ENCODE measurements around the gene CDH16. TPM values are rescaled to one million over a fixed set of nuclear protein-coding genes. Genes with fewer than 3 reads are reported as not detected.
"Not testable (repeated sequence)": the region's sequence is repeated elsewhere in the genome, so short reads cannot be mapped to it uniquely, and the experiment has no call there.

The CDH16 gene
- total and polyA plus RNA-seq, 7 donors = 0.53 to 3.3 (median 0.75) TPM; not detected in 2

DNA sequence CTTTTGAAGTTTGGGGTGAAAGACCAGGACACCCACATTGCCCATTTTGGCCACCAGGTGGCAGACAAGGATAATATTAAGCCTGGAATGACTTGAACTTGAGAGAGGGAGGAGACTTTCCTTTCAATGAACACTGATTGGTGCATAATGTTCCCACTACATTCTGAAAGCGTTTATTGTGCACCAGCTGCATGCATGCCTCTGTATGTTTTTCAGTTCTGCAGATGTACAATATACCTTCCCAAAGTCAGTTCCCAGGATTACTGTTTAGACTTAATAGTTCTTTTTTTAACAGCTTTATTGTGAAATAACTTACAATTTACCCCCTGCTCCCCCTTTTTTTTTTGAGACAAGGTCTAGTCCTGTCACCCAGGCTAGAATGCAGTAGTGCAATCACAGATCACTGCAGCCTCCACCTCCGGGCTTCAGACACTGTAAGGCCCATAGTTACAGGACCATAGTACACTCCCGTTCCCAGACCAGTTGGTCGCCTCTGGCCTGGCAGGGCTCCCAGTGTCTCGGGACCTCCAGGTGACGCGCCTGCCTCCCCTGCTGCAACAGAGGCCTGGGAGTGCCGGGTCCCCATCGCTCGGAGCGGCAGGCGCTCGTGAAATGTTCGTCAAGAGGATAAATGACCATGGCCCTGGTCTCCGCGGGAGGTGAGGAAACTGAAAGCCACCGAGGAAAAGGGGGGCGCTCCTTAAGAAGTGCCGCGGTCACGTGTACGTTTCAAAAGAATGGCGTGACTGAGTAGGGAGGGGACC lies 28.8 kb upstream of the CDH16 start:
- peak; percentile 83 to 85 for DNase-seq
- ATAC-seq = peak; percentile 60 to 75 (median 64)
- 0% methylated on average over 19 to 22 of the region's 23 CpGs for WGBS, 3 donors
- intact Hi-C loops (cut with DNase I) = loop anchor here in 1 of 2 donors (5.0 kb wide), 1 partner anchor 50 kb away; no protein-coding TSS in a partner anchor
- peak overlapping the region; percentile 91 for H3K27ac ChIP-seq
- peaks cover 3% of the 10 kb centered on the region for H3K4me1 ChIP-seq
- TF ChIP-seq, protein P1, sequence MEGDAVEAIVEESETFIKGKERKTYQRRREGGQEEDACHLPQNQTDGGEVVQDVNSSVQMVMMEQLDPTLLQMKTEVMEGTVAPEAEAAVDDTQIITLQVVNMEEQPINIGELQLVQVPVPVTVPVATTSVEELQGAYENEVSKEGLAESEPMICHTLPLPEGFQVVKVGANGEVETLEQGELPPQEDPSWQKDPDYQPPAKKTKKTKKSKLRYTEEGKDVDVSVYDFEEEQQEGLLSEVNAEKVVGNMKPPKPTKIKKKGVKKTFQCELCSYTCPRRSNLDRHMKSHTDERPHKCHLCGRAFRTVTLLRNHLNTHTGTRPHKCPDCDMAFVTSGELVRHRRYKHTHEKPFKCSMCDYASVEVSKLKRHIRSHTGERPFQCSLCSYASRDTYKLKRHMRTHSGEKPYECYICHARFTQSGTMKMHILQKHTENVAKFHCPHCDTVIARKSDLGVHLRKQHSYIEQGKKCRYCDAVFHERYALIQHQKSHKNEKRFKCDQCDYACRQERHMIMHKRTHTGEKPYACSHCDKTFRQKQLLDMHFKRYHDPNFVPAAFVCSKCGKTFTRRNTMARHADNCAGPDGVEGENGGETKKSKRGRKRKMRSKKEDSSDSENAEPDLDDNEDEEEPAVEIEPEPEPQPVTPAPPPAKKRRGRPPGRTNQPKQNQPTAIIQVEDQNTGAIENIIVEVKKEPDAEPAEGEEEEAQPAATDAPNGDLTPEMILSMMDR (IDR thresholded peaks at IDR 0.05) = peak; percentile 92
- peaks cover 8% of the 10 kb centered on the region for H3K9me3 ChIP-seq
- peak overlapping the region; percentile 77 for H3K4me3 ChIP-seq
- no peaks in the 10 kb centered on the region for H3K27me3 ChIP-seq (ENCODE audit: insufficient read depth in 3 of 3, low read length in 2 of 3)
- peaks cover under 1 to 22% of the 10 kb centered on the region in 2 donors for H3K36me3 ChIP-seq (ENCODE audit: insufficient read depth in 1 of 2, low read depth in 1 of 2)

- no peaks in the 10 kb centered on the region for H3K27me3 ChIP-seq (ENCODE audit: insufficient read depth in 3 of 3, low read length in 2 of 3)
- intact Hi-C loops (cut with DNase I) = loop anchor here in 1 of 2 donors (5.0 kb wide), 1 partner anchor 50 kb away; no protein-coding TSS in a partner anchor
- H3K9me3 ChIP-seq = peaks cover 8% of the 10 kb centered on the region
- 21 to 39% (median 22%) methylated on average over 5 of the region's 5 CpGs for WGBS, 3 donors
- H3K27ac ChIP-seq = peak overlapping the region; percentile 91
- TF ChIP-seq, protein P1 (IDR thresholded peaks at IDR 0.05) = no peak
- ATAC-seq (no peak), DNase-seq (no peak)
- H3K4me3 ChIP-seq = peak overlapping the region; percentile 77
- H3K36me3 ChIP-seq (ENCODE audit: insufficient read depth in 1 of 2, low read depth in 1 of 2) = peaks cover 3 to 27% of the 10 kb centered on the region in 2 donors
- H3K4me1 ChIP-seq = no peaks in the 10 kb centered on the region
These were observed 28.3 kb upstream of the CDH16 start for GRCh38 chr16:66946974-66947301.

- TF ChIP-seq, protein P1 (IDR thresholded peaks at IDR 0.05) = no peak
- WGBS, 3 donors = 64 to 72% (median 67%) methylated on average over 7 of the region's 7 CpGs
- DNase-seq (no peak), ATAC-seq (no peak)
- no peaks in the 10 kb centered on the region for H3K4me1 ChIP-seq
- H3K27me3 ChIP-seq (ENCODE audit: insufficient read depth in 3 of 3, low read length in 2 of 3) = no peaks in the 10 kb centered on the region
- no peak overlapping the region for H3K27ac ChIP-seq
- H3K4me3 ChIP-seq = no peak overlapping the region
- peaks cover 5% of the 10 kb centered on the region for H3K9me3 ChIP-seq
- H3K36me3 ChIP-seq (ENCODE audit: insufficient read depth in 1 of 2, low read depth in 1 of 2) = peaks cover 3 to 31% of the 10 kb centered on the region in 2 donors
- intact Hi-C loops (cut with DNase I) = loop anchor here in 1 of 2 donors (5.0 kb wide), 1 partner anchor 49 kb away; no protein-coding TSS in a partner anchor
These were observed 27.9 kb upstream of the CDH16 start for GRCh38 chr16:66946541-66946940.

DNA sequence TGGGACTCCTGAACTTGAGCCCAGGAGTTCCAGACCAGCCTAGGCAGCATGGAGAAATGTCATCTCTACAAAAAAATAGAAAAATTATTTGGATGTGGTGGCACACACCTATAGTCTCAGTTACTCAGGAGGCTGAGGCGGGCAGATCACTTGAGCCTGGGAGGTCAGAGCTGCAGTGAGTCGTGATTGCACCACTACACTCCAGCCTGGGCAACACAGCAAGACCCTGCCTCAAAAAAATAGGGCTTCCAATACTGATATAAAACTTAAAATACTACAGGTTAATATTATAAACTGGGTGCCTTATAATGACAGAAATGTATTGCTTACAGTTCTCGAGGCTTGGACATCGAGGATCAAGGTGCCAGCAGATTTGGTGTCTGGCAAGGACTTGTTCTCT lies 27.3 kb upstream of the CDH16 start:
- TF ChIP-seq, protein P1 (IDR thresholded peaks at IDR 0.05) = no peak
- intact Hi-C loops (cut with DNase I) = loop anchor here in 1 of 2 donors (5.0 kb wide), 1 partner anchor 49 kb away; no protein-coding TSS in a partner anchor
- WGBS, 3 donors = 71 to 86% (median 72%) methylated on average over 4 of the region's 4 CpGs
- ATAC-seq (no peak), DNase-seq (no peak)
- no peaks in the 10 kb centered on the region for H3K27me3 ChIP-seq (ENCODE audit: insufficient read depth in 3 of 3, low read length in 2 of 3)
- no peak overlapping the region for H3K4me3 ChIP-seq
- peaks cover 3 to 37% of the 10 kb centered on the region in 2 donors for H3K36me3 ChIP-seq (ENCODE audit: insufficient read depth in 1 of 2, low read depth in 1 of 2)
- no peak overlapping the region for H3K27ac ChIP-seq
- no peaks in the 10 kb centered on the region for H3K9me3 ChIP-seq
- no peaks in the 10 kb centered on the region for H3K4me1 ChIP-seq

GRCh38 chr16:66944971-66945370 lies 26.3 kb upstream of the CDH16 start:
- not testable (repeated sequence) for H3K4me3 ChIP-seq; DNase-seq; H3K9me3 ChIP-seq; ATAC-seq; H3K27me3 ChIP-seq (ENCODE audit: insufficient read depth in 3 of 3, low read length in 2 of 3); H3K4me1 ChIP-seq
- peaks cover 3 to 47% of the 10 kb centered on the region in 2 donors for H3K36me3 ChIP-seq (ENCODE audit: insufficient read depth in 1 of 2, low read depth in 1 of 2)
- peak overlapping the region; percentile 9 for H3K27ac ChIP-seq
- intact Hi-C loops (cut with DNase I) = loop anchor here in 1 of 2 donors (5.0 kb wide), 1 partner anchor 48 kb away; no protein-coding TSS in a partner anchor
- whole genome bisulfite sequencing, 3 donors = 72 to 83% (median 73%) methylated on average over 9 of the region's 9 CpGs

Data from psoas muscle (tissue), 8 donors.